ENCODE measurements around the gene DIDO1. TPM values are rescaled to one million over a fixed set of nuclear protein-coding genes. Genes with fewer than 3 reads are reported as not detected.

The DIDO1 gene
- total RNA-seq, 2 experiments from 2014 or later: 65.1 to 70.6 TPM

DNA sequence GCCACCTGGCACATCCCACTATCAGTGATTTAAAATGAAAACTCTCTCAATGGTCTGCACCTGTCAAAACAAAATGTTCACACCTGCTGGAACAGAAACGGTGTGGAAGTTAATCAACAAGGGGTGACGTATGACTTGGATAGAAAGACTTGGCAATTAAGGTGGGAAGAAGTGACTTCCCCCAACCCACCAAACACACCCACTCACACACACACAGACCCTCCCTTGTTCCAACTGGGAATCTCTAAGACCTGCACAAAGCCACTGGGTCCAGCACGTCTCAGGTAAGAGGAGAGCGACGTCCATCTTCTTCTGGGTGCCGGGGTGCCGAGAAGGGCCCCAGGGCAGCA is 39.6 kb downstream of the DIDO1 start:
- Histone ChIP-seq H3K79me2 (ENCODE audit: insufficient read depth, low read depth, low read length) (no peaks in the 10 kb centered on the region), H3K36me3 (ENCODE audit: insufficient read depth, low read length) (peaks cover 75% of the 10 kb centered on the region), H3K4me3 (ENCODE audit: low read depth, low read length, poor library complexity, severe bottlenecking) (no peak overlapping the region), H3K4me2 (ENCODE audit: low read length) (no peak overlapping the region), H2AFZ (ENCODE audit: low read length) (no peak overlapping the region), H4K20me1 (ENCODE audit: insufficient read depth, low read length) (no peaks in the 10 kb centered on the region), H3K4me1 (ENCODE audit: insufficient read depth, low read length, poor library complexity, severe bottlenecking) (no peaks in the 10 kb centered on the region), H3K9me2 (ENCODE audit: insufficient read depth, low read length) (no peaks in the 10 kb centered on the region), H3K27ac (ENCODE audit: low read depth, low read length, poor library complexity, severe bottlenecking) (no peak overlapping the region), H3K9me3 (ENCODE audit: low read length) (no peaks in the 10 kb centered on the region)
- POLR2A ChIA-PET: interaction anchor here (1.0 kb wide), 1 partner anchor 19 kb away, joined by 3 read pairs; no protein-coding TSS in a partner anchor
- intact Hi-C loops (cut with micrococcal nuclease; ENCODE audit: unreplicated experiment): no loop called here
- TF ChIP-seq, protein P1, sequence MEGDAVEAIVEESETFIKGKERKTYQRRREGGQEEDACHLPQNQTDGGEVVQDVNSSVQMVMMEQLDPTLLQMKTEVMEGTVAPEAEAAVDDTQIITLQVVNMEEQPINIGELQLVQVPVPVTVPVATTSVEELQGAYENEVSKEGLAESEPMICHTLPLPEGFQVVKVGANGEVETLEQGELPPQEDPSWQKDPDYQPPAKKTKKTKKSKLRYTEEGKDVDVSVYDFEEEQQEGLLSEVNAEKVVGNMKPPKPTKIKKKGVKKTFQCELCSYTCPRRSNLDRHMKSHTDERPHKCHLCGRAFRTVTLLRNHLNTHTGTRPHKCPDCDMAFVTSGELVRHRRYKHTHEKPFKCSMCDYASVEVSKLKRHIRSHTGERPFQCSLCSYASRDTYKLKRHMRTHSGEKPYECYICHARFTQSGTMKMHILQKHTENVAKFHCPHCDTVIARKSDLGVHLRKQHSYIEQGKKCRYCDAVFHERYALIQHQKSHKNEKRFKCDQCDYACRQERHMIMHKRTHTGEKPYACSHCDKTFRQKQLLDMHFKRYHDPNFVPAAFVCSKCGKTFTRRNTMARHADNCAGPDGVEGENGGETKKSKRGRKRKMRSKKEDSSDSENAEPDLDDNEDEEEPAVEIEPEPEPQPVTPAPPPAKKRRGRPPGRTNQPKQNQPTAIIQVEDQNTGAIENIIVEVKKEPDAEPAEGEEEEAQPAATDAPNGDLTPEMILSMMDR (conservative IDR thresholded peaks at IDR 0.05; ENCODE audit: low read length): no peak
- TF ChIP-seq EZH2phosphoT487 (IDR thresholded peaks at IDR 0.05; ENCODE audit: borderline replicate concordance, low read depth, low read length): no peak
- DNase-seq (ENCODE audit: low spot score): no peak
- CTCF ChIA-PET (ENCODE audit: unreplicated experiment): no interaction called here
- no TSS peak for BruUV-seq (replicated peaks)

DNA sequence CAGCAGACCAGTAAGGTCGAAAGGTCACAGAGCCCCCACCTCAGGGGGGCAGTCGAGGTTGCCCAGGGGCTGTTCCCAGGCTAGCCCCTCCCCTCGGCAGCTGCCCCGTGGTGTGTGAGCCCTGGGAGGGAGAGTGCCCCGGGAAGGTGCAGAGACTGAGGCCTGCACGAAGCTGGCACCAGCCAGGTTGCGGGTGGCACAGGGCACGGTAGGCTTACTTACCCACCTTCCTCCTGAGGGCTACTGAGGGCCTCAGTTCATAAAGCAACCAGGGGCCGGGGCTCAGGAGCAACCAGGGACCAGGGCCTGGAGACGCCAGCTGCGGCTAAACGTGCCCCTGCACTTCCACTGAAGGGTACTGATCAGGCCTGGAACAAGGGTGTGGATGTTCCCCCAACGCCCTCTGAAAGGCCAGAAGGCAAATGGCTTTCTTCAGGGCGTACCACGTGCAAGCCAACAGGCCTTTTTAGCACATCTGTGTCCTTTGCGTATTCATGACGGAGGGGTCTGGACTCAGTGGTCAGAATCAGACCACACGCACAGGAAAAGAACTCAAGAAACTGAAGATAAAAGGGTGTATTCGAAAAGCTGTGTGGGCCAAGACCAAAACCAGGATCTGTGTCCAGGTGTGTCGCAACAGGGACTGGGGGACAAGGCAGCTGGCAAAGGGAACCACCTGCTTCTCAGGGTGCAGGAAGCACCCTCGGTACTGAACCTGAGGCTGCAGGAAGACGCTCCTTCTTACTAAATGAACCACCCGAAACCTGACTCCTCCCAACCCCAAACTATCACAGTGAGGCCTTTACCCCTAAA is 40.2 kb downstream of the DIDO1 start:
- no peaks in the 10 kb centered on the region for H3K9me2 ChIP-seq (ENCODE audit: insufficient read depth, low read length)
- no peaks in the 10 kb centered on the region for H3K9me3 ChIP-seq (ENCODE audit: low read length)
- no peaks in the 10 kb centered on the region for H3K4me1 ChIP-seq (ENCODE audit: insufficient read depth, low read length, poor library complexity, severe bottlenecking)
- ChIA-PET POLR2A (interaction anchor here (0.7 kb wide), 1 partner anchor 24 kb away, joined by 3 read pairs; the partner anchor contains the start of gene TCFL5), CTCF (ENCODE audit: unreplicated experiment) (no interaction called here)
- H4K20me1 ChIP-seq (ENCODE audit: insufficient read depth, low read length): no peaks in the 10 kb centered on the region
- H3K4me3 ChIP-seq (ENCODE audit: low read depth, low read length, poor library complexity, severe bottlenecking): no peak overlapping the region
- peaks cover 74% of the 10 kb centered on the region for H3K36me3 ChIP-seq (ENCODE audit: insufficient read depth, low read length)
- H2AFZ ChIP-seq (ENCODE audit: low read length): no peak overlapping the region
- intact Hi-C loops (cut with micrococcal nuclease; ENCODE audit: unreplicated experiment): no loop called here
- no peaks in the 10 kb centered on the region for H3K79me2 ChIP-seq (ENCODE audit: insufficient read depth, low read depth, low read length)
- DNase-seq (ENCODE audit: low spot score): no peak
- no TSS peak for BruUV-seq (replicated peaks)
- H3K4me2 ChIP-seq (ENCODE audit: low read length): no peak overlapping the region
- no peak overlapping the region for H3K27ac ChIP-seq (ENCODE audit: low read depth, low read length, poor library complexity, severe bottlenecking)
- TF ChIP-seq, protein P1 (conservative IDR thresholded peaks at IDR 0.05; ENCODE audit: low read length): no peak
- TF ChIP-seq EZH2phosphoT487 (IDR thresholded peaks at IDR 0.05; ENCODE audit: borderline replicate concordance, low read depth, low read length): no peak
